HG03159 (cell line): ENCODE measurements around the gene PITPNC1.
"Not testable (repeated sequence)": the region's sequence is repeated elsewhere in the genome, so short reads cannot be mapped to it uniquely, and the experiment has no call there.

Source experiments
- ATAC-seq: cut with Tn5 transposase; IDR thresholded peaks from one replicate; pipeline ENCODE4 v1.9.1; 2021; ENCODE audit warnings: mild to moderate bottlenecking, moderate library complexity; ENCODE audit not compliant: unreplicated experiment

The PITPNC1 gene

DNA sequence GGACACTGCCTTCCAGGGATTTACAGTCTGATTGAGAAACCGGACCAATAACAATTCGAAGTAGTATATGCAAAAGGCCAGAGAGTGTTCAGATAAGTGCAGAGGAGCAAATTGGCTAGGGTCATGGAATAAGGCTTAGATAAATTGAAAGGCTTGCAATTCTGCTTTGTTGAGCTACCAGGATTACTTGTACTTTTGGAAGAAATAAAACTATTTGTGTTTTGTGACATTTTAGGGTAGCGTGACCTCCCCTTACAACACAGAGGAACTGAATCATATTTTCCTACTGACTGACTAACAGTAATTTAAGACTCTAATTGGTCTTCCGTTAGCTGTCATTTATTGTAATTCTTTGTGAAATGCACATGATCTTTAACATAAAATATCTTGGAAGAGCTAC, 104.7 kb downstream of the PITPNC1 start:
- ATAC-seq = no peak

- no peak for ATAC-seq
Observed at GRCh38 chr17:67482764-67483163, 105.7 kb downstream of the PITPNC1 start.

DNA sequence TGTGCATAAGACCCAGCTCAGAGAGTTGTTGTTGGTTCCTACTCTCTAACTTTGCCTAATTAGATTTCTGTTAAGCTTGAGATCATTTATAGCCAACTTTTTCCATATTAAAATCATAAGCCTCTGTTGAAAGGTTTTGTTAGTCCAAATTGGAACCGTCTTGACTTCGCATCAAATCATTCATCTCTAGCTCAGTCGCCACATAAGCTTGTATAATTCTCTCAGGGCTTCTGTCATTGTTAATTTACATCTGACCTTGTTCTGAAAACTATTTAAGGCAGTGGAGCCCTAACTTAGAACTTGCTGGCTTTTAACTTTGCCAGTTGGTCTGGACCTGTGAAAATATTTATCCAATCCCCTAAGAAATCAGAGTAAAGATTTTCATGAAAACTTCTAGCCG, 107.2 kb downstream of the PITPNC1 start:
- no peak for ATAC-seq

DNA sequence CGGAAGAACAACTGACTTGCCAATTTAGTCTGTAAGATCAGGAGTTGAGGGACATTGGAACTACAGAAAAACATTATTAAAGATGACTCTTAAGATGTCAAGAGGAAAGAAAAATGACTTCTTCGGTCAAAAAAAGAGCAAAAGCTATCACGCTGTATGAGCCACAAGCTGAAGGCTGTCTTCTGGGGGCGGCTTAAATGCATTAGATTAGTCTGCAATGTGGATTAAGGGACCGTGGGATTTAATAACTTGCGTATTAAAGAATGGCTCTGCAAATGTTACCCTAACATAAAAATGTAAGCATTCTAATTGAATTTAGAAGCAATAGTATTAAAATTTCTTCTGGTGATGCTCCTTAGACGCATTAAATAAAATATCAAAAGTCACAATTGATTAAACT, 108.6 kb downstream of the PITPNC1 start:
- ATAC-seq = no peak

DNA sequence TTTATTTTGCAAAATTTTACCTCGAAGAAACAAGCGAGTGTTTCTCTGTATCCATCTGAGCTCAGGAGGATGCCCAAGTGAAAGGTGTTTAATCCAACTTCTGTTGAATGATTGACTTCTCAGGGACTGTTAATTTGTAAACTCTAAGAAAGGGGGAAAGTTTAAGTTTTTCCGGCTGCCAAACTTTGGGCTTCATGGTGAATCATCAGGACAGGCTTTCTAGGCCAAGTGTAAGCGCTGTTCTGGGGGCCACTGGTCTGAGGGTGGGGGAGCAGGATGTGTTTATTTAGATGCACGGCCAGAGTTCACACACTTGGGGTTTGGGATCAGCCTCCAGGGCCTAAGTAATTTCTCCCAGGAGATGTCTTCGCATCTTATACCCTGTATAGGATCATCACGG, 110.4 kb downstream of the PITPNC1 start:
- ATAC-seq = no peak

GRCh38 chr17:67488161-67488560, 111.1 kb downstream of the PITPNC1 start:
- ATAC-seq = no peak

DNA sequence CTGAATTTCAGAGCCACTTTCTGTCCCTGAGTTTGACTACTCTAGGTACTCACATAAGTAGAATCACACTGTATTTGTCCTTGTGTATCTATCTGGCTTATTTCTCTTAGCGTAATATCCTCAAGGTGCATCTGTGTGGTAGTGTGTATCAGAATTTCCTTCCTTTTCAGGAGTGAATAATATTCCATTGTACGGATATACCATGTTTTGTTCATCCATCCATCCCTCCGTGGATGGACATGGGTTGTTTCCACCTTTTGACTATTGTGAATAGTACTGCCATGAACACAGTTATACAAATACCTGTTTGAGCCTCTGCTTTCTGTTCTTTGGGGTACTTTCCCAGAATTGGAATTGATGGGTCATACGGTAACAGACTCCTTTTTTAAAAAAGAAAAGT, 111.7 kb downstream of the PITPNC1 start:
- ATAC-seq = no peak

DNA sequence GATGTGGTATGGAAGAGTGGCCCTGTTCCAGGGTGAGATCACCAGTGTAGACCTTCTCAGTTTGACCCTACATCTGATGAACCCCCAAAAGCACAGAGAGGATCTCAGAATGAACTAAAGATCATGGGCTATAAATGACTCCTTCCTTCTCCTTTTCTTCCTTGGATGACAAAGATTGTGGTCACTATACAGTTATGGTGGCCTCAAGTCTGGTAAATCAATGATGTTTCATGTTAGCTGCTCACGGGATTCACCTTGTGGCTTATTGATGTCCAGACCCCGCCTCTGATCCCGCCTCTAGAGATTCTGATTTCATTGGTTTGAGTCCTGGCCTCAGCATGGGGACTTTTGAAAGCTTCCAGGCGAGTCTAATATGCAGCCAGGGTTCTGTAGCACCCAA, 112.2 kb downstream of the PITPNC1 start:
- ATAC-seq = no peak

- no peak for ATAC-seq
Observed at GRCh38 chr17:67490471-67490870, 113.4 kb downstream of the PITPNC1 start.

DNA sequence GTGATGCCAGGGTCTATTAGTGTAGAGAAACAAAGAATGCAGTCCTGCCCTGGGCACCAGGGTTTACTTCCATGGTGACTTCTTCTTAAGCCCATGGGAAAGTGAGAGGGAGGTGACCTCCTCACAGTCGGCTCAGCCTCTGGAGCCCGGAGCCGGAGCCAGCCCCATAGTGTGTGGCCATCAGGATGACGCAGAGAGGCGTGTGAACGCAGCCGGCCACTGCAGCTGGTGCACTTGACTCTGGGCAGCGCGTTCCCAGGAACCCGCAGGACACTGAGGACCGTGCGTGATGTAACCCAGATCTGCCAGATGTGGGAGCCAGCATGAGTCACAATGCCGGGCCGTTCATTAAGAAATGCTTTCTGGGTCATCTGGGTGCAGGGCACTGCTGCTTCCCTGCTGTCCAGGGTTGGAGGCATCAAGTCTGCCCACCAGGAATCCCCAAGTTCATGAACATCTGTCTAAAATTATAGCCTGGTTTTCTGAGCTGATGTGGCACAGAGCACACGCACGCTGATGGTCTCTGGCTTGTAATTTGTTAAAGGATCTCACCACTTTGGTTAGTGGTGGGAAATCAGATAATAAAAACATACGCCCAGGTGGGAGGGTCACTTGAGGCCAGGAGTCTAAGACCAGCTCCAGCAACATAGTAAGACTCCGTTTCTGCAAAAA, 114.1 kb downstream of the PITPNC1 start:
- ATAC-seq = no peak

- no peak for ATAC-seq
Observed at GRCh38 chr17:67491681-67492024, 114.6 kb downstream of the PITPNC1 start.

DNA sequence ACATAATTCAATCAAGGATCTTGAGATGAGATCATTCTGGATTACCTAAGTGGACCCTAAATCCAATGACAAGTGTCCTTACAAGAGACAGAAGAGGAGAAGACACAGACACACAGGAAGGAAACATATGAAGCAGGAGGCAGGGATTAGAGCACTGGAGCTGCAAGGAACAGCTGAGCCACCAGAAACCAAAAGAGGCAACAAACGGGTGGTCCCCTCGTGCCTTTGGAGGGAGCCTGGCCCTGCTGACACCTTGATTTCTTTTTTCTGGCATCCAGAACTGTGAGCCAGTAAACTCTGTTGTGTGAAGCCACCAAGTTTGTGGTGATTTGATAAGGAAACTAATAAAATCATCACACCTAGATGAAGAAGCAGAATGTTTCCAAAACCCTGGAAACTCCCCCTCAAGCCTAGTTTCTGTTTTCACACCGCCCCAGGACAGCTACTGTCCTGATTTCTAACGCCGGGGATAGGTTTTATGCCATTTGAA, 115.2 kb downstream of the PITPNC1 start:
- no peak for ATAC-seq

- no peak for ATAC-seq
Observed at GRCh38 chr17:67492824-67493517, 115.9 kb downstream of the PITPNC1 start.

DNA sequence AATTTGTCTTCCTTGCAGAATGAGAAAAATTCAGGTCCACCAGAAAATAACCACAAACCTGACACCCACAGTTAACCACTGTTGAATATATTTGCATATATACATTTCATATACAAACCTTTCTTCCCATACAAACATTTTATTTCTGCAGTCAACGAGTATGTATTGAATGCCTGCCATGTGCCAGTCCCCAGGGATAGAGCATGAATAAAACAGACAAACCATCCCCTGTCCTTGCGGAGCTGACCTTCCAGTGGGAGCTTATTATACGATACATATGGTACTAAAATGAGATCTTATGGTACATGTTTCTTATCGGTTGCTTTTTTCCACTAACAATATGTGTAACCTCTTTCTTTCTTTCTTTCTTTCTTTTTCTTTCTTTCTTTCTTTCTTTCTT, 116.7 kb downstream of the PITPNC1 start:
- no peak for ATAC-seq

DNA sequence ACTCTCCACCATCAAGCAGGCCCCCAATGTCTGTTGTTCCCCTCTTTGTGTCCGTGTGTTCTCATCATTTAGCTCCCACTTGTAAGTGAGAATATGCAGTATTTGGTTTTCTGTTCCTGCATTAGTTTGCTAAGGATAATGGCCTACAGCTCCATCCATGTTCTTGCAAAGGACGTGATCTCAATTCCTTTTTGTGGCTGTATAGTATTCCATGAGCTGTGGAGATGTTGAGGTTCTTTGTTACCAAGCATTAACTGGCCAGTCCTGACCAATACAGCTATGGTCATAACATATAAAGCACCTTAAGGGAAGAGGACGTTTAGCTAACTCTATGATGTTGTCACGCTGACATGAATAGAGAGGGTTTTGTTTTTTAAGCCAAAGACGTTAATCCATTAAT, 118.5 kb downstream of the PITPNC1 start:
- not testable (repeated sequence) for ATAC-seq

DNA sequence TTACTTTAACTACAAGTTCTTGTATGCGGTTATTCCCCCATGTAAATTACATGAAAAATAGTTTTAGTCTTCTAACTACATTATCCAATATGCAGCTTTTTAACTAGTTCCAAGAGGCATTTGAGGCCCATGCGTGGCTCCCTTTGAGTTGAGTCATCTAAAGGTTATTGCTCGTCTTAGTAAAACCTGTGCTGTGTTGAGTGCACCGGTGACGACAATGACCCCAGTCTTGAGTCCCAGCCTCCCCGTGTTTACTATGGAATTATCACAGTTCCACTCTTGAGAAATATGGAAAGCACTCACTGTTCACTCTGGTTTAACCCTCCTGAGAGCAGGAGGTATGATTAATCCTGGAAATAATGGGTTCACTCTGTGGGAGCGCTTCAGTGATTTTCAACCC, 119.2 kb downstream of the PITPNC1 start:
- ATAC-seq = no peak

DNA sequence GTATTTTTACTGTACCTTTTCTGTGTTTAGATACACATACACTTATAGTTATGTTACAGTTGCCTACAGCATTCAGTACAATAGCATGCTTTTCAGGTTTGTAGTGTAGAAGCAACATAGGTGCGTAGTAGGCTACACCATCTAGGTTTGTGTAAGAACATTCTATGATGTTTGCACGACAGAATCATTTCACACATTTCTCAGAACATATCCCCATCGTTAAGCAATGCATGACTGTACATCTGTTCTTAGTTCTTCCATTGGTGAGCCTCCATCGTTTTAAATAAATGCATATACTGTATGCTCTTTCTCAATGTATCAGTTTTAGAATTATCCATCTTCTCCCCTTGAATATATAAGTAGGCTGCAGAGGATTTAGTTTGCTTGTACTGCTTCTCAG, 122.6 kb downstream of the PITPNC1 start:
- no peak for ATAC-seq

DNA sequence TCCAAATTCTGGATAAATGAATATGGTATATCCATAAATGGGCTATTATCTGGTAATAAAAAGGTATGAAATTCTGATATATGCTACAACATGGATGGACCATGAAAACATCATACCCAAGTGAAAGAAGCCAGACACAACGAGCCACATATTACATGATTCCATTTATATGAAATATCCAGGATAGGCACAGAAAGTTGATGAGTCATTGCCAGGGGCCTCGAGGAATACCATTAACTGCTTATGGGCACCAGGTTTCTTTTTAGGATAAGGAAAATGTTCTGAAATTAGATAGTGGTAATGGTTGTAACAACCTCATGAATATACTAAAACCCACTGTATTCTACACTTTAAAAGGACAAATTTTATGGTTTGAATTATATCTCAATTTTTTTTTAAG, 123.2 kb downstream of the PITPNC1 start:
- ATAC-seq = no peak

DNA sequence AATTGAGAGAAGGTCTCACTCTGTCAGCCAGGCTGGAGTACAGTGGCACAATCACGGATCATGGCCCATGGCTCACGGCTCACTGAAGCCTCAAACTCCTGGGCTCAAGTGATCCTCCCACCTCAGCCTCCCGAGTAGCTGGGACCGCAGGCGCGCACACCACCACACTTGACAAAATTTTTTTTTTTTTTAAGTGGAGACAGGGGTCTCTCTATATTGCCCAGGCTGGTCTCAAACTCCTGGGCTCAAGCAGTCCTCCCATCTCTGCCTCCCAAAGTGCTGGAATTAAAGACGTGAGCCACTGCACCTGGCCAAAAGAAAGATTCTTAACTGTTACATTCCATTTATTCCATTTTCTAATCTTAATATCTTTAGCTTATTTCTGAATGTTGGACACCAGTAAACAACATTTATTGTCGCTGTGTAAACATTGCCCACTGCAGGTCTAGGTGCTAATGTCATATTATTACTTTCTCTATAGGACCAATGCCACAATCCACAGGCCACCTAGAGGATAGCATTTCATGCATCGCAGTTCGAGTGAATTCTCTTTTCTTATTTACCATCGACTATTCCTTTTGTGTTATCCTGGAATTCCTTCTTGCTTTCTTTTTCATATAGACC, 123.7 kb downstream of the PITPNC1 start:
- no peak for ATAC-seq

DNA sequence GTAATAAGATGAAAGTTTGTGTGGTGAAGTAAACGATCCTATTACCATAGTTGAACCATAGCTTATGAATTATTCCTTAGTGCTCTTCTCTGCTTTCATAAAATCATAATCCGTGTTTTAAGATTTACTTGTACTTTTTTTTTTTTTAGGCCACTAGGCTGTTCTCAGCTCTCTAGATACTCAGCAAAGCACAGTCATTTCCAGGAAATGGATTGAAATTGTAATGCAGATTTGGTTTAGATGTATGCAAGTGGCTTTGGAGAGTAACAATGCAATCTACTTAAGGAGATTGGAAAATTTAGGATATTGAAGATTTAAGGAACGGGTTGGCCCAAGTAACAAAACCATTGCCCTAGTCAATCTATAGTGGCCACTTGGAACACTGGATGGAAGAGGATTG, 125.1 kb downstream of the PITPNC1 start:
- ATAC-seq = no peak

- ATAC-seq = no peak
Observed at GRCh38 chr17:67503184-67503583, 126.1 kb downstream of the PITPNC1 start.

DNA sequence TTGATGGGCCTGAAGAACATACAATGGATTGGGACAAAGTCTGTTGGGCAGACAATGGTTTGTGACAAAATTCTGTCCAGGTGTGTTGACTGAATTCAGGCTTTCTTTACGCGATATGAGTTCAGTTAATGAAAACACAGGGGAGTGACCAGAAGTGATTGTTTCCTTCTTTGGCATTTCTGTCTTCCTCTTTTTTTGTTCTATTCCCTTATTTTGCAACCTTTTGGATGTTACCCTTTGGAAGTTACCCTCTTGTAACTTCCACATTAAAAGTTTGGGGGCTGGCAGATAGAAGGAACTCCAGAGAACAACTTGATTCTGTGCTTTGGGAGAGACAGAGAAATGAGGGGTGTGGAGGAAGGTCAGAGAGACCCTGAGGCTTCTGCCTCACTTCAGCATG, 126.7 kb downstream of the PITPNC1 start:
- ATAC-seq = no peak
